NT2/D1 (cell line): ENCODE measurements around the gene ARHGAP23.
A peak's percentile ranks its signal among the peaks of the same experiment; 100 is the strongest.
"Not testable (repeated sequence)": the region's sequence is repeated elsewhere in the genome, so short reads cannot be mapped to it uniquely, and the experiment has no call there.

Experiments used
- DNase-seq: peaks from one replicate; pipeline ENCODE4 v3.0.0-alpha.2; 2011; ENCODE audit warnings: low read depth, low spot score
- H3K27me3 ChIP-seq: 2 replicates; pipeline ENCODE4 v1.6.0; 2011; ENCODE audit warnings: mild to moderate bottlenecking; ENCODE audit not compliant: insufficient read length, insufficient read depth
- H3K36me3 ChIP-seq: 2 replicates; pipeline ENCODE4 v1.6.1; 2011; ENCODE audit warnings: mild to moderate bottlenecking, low read length, mixed read lengths; ENCODE audit not compliant: insufficient read depth, insufficient read length
- H3K4me1 ChIP-seq: 2 replicates; pipeline ENCODE4 v1.5.1; 2011; ENCODE audit not compliant: insufficient read depth, insufficient read length
- H3K4me3 ChIP-seq: 2 replicates; pipeline ENCODE4 v1.5.1; 2011; ENCODE audit warnings: low read depth; ENCODE audit not compliant: insufficient read length
- H3K9ac ChIP-seq: 2 replicates; pipeline ENCODE4 v1.6.0; 2011; ENCODE audit warnings: low read depth; ENCODE audit not compliant: insufficient read length
- H3K9me3 ChIP-seq: 2 replicates; pipeline ENCODE4 v1.5.1; 2011; ENCODE audit warnings: mild to moderate bottlenecking, low read length; ENCODE audit not compliant: insufficient read depth
- SUZ12 ChIP-seq: IDR thresholded peaks from 2 replicates; pipeline ENCODE4 v1.6.1; 2011; ENCODE audit not compliant: insufficient read length, insufficient read depth; ENCODE audit errors: extremely low read depth
- YY1 ChIP-seq: IDR thresholded peaks from 2 replicates; pipeline ENCODE4 v1.6.1; 2011; ENCODE audit not compliant: insufficient read length, insufficient read depth
- ZNF274 ChIP-seq: IDR thresholded peaks from 2 replicates; pipeline ENCODE4 v1.6.1; 2011; ENCODE audit warnings: mild to moderate bottlenecking, low read depth, low read length

The ARHGAP23 gene

DNA sequence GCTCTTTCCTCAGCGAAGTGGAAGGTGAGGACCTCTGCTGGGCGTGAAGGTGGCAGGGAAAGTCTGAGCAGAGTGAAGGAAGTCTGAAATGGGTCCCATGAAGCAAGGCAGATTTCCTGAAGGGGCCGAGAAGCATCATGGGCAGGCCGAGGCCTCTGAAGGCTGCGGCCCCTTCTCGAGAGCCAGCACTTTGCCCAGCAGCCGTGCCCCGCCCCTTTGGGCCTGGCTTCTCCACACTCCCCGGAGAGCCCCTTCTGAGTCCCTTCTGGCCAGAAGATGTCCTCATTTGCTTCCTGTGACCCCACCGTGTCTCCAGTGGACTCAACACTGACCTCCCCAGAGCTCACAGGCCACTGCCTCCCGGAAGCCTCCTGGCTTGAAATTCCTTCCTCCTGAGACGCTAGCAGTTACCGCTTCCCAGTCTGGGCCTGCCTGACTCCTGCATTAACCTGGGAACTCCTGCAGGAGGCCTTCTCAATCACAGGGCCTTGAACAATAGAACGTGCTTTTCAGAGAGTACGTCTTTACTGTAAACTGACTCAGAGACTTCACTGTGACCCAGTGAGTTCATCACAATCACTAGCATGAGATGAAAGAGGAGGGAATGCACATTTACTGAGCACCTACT is 75.1 kb downstream of the ARHGAP23 start:
- not testable (repeated sequence) for H3K27me3 ChIP-seq, H3K9me3 ChIP-seq, H3K4me1 ChIP-seq, H3K9ac ChIP-seq, DNase-seq, H3K4me3 ChIP-seq
- peaks cover 54% of the 10 kb centered on the region for H3K36me3 ChIP-seq

DNA sequence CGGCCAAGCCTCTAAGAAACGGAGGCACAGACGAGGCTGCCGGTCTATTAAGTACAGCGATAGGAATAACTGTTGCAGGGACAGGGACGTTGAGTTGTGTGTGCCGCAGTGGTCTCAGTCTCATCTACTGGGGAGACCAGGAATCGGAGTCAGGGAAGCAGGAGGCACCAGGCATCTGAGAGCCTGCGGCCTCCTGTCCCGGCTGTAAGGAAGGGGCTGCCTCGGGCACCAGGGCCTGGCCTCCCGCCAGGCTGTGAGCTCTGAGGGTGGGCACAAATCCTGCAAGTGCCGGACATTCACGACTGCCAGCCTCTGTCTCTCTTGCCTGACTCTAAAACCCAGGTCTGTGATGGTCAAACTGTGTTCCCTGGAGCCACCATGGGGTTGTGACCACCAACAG is 76.0 kb downstream of the ARHGAP23 start:
- DNase-seq = no peak
- TF ChIP-seq ZNF274 = no peak
- no peak for TF ChIP-seq YY1
- TF ChIP-seq SUZ12 = no peak
- Histone ChIP-seq H3K36me3 (peaks cover 49% of the 10 kb centered on the region), H3K27me3 (no peaks in the 10 kb centered on the region), H3K9ac (no peak overlapping the region), H3K9me3 (no peaks in the 10 kb centered on the region), H3K4me3 (no peak overlapping the region), H3K4me1 (peaks cover 6% of the 10 kb centered on the region)

- Histone ChIP-seq H3K9ac (no peak overlapping the region), H3K4me1 (peaks cover 17% of the 10 kb centered on the region), H3K36me3 (peaks cover 37% of the 10 kb centered on the region), H3K27me3 (peaks cover 20% of the 10 kb centered on the region), H3K4me3 (no peak overlapping the region), H3K9me3 (no peaks in the 10 kb centered on the region)
- TF ChIP-seq YY1 (no peak), ZNF274 (no peak), SUZ12 (no peak)
- no peak for DNase-seq
Measured at GRCh38 chr17:38507436-38507835, 79.2 kb downstream of the ARHGAP23 start.

DNA sequence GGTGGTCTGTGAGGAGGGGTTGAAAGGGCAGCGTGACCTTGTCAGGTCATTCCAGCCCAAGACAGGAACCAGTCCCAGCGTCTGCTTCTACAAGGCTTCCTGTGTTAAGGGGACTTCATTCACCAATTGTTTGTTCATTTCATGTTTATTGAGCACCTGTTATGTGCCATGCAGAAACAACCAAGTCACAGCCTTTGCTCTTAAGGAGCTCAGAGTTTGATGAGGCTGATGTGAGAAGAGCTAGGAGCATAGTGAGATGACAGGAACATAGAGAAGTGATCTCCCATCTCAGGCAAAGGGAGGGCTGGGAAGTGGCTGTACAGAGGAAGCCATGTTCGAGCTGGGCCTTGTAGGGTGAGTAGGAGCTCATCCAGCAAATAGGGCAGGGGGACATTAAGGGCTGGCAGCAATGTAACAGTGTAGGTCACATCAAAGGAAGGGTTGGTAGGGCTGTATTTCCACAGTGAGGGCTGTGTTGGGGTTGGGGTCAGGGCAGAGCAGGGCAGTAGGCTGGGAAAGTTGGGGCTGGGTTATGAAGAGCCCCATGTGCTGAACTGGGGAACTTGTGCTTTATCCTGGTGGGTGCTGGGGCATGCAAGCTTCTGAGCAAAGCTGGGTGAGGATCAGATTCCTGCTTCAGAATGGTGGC is 79.8 kb downstream of the ARHGAP23 start:
- Histone ChIP-seq H3K4me3 (no peak overlapping the region), H3K36me3 (peaks cover 35% of the 10 kb centered on the region), H3K27me3 (peaks cover 20% of the 10 kb centered on the region), H3K9ac (no peak overlapping the region), H3K4me1 (peaks cover 17% of the 10 kb centered on the region), H3K9me3 (no peaks in the 10 kb centered on the region)
- TF ChIP-seq ZNF274 (no peak), YY1 (no peak), SUZ12 (no peak)
- DNase-seq = no peak

DNA sequence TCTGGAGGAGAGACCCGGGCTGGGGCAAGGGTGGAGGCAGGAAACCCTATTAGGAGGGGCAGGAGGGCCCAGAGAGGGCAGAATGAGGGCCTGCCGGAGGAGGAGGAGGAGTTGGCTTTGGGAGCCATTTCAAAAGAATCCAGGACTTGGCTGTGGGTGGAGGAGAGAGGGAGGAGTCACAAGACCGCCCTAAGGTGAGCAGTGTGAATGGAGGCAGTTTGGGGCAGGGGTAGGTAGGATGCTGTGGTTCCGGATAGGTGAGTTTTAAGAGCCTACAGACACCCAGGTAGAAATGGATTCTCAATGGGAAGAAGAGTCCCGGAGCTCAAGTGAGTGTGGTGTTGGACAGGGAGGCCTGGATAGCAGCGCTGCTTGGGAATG is 80.3 kb downstream of the ARHGAP23 start:
- Histone ChIP-seq H3K4me3 (no peak overlapping the region), H3K9me3 (no peaks in the 10 kb centered on the region), H3K27me3 (peaks cover 20% of the 10 kb centered on the region), H3K4me1 (peaks cover 16% of the 10 kb centered on the region), H3K36me3 (peaks cover 30% of the 10 kb centered on the region), H3K9ac (no peak overlapping the region)
- DNase-seq = no peak
- TF ChIP-seq SUZ12 (no peak), YY1 (no peak), ZNF274 (no peak)

GRCh38 chr17:38508954-38509771 is 80.9 kb downstream of the ARHGAP23 start:
- H3K4me3 ChIP-seq = peak overlapping the region; percentile 33
- no peaks in the 10 kb centered on the region for H3K9me3 ChIP-seq
- peaks cover 24% of the 10 kb centered on the region for H3K36me3 ChIP-seq
- H3K27me3 ChIP-seq = peaks cover 20% of the 10 kb centered on the region
- H3K9ac ChIP-seq = peak overlapping the region; percentile 79
- peaks cover 13% of the 10 kb centered on the region for H3K4me1 ChIP-seq
- DNase-seq = peak; percentile 85
- TF ChIP-seq SUZ12 (no peak), ZNF274 (no peak), YY1 (no peak)

DNA sequence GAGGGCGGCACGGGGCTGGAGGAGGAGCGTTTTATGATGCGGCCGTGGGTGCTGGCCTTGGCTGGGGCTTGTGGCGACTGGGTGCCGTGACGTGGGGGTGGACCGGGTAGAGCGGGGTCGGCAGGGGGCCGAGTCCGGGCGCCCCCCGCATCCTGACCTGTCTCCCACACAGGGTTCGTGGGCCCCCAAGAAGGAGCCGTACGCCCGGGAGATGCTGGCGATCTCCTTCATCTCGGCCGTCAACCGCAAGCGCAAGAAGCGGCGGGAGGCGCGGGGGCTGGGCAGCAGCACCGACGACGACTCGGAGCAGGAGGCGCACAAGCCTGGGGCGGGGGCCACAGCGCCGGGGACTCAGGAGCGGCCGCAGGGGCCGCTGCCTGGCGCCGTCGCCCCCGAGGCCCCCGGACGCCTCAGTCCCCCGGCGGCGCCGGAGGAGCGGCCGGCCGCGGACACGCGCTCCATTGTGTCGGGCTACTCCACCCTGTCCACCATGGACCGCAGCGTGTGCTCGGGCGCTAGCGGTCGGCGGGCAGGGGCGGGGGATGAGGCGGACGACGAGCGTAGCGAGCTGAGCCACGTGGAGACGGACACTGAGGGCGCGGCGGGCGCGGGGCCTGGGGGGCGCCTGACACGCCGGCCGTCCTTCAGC is 81.6 kb downstream of the ARHGAP23 start:
- TF ChIP-seq ZNF274 (no peak), YY1 (no peak), SUZ12 (no peak)
- peak overlapping the region; percentile 33 for H3K4me3 ChIP-seq
- DNase-seq = no peak

More for the DNA sequence above, 81.6 kb downstream of the ARHGAP23 start:
- Histone ChIP-seq H3K9ac (peak overlapping the region; percentile 79), H3K27me3 (peaks cover 20% of the 10 kb centered on the region), H3K9me3 (no peaks in the 10 kb centered on the region), H3K4me1 (peaks cover 11% of the 10 kb centered on the region), H3K36me3 (peaks cover 18% of the 10 kb centered on the region)
